Upper lobe of left lung (tissue), 6 donors: ENCODE data around the gene F12. TPM values are rescaled to one million over a fixed set of nuclear protein-coding genes. Genes with fewer than 3 reads are reported as not detected.

Source experiments
- ATAC-seq, 2 donors: fragments of 200-7000 bp; cut with Tn5 transposase; one replicate each; pipeline ENCODE4 v1.9.1; 2022; ENCODE audit warnings: mild to moderate bottlenecking in 2 of 2, moderate library complexity in 2 of 2; ENCODE audit not compliant: low FRiP score in 2 of 2
- DNase-seq, 2 donors: peaks; one replicate each; pipeline ENCODE4 v3.0.0-alpha.2; 2019 to 2020
- H3K27ac ChIP-seq, 4 donors: fragments of 200-600 bp; sonication (generic); one replicate each; pipeline ENCODE4 v1.5.1; 2016 to 2019
- H3K27me3 ChIP-seq, 4 donors: fragments of 200-600 bp; sonication (generic); one replicate each; pipeline ENCODE4 v1.5.1; 2017 to 2019
- H3K36me3 ChIP-seq, 4 donors: fragments of 200-600 bp; sonication (generic); one replicate each; pipeline ENCODE4 v1.5.1; 2016 to 2019
- H3K4me1 ChIP-seq, 4 donors: fragments of 200-600 bp; sonication (generic); one replicate each; pipeline ENCODE4 v1.5.1; 2018 to 2019
- H3K4me3 ChIP-seq, 4 donors: fragments of 200-600 bp; sonication (generic); one replicate each; pipeline ENCODE4 v1.5.1; 2017 to 2019; ENCODE audit warnings: mild to moderate bottlenecking in 2 of 4, moderate library complexity in 1 of 4
- H3K9me3 ChIP-seq, 4 donors: fragments of 200-600 bp; sonication (generic); one replicate each; pipeline ENCODE4 v1.5.1; 2018 to 2019
- EP300 ChIP-seq, 4 donors: sonication (generic); formaldehyde crosslinking; IDR thresholded peaks; one replicate each; pipeline ENCODE4 v1.5.1; 2017; ENCODE audit warnings: antibody characterized with exemption in 4 of 4, control low read depth in 2 of 4
- POLR2A ChIP-seq, 4 donors: fragments of 450-650 bp; IDR thresholded peaks; one replicate each; pipeline ENCODE4 v1.5.1; 2016 to 2017; ENCODE audit warnings: antibody characterized with exemption in 4 of 4, mild to moderate bottlenecking in 2 of 4
- POLR2AphosphoS5 ChIP-seq, 2 donors: sonication (generic); formaldehyde crosslinking; IDR thresholded peaks; one replicate each; pipeline ENCODE4 v1.5.1; 2017; ENCODE audit warnings: antibody characterized with exemption in 2 of 2
- WGBS, 2 donors: methylation state at CpG; one replicate each; pipeline ENCODE4 v1.1.5; 2017 to 2018; 5-methylcytosine and 5-hydroxymethylcytosine counted together
- total RNA-seq, 6 donors: library from RNA; depleted of rRNA in 4 of 6; stranded (reverse); fragments of >200 nt in 4 of 6; gene quantifications; one replicate each; pipeline versions ENCODE4 v1.1.0 to v1.2.1, GENCODE V29; 2016 to 2021
- TF ChIP-seq, protein P1 (sequence below), 6 experiments: fragments of 450-650 bp in 4 of 6; fragments of 200-600 bp in 2 of 6; sonication (generic) in 2 of 6; IDR thresholded peaks; one replicate each; pipeline ENCODE4 v1.5.1; 2016 to 2019; ENCODE audit warnings: antibody characterized with exemption in 6 of 6
- donor health status: DM: no; HTN: no; CAD: no; lungs with moderate emphysema.
- donor health status: DM: no; HTN: yes; CAD: no; lungs with severe emphysema.

The F12 gene
- total RNA-seq, 6 donors from 2014 or later, result 0.91 to 7.8 (median 2.1) TPM; not detected in 1

DNA sequence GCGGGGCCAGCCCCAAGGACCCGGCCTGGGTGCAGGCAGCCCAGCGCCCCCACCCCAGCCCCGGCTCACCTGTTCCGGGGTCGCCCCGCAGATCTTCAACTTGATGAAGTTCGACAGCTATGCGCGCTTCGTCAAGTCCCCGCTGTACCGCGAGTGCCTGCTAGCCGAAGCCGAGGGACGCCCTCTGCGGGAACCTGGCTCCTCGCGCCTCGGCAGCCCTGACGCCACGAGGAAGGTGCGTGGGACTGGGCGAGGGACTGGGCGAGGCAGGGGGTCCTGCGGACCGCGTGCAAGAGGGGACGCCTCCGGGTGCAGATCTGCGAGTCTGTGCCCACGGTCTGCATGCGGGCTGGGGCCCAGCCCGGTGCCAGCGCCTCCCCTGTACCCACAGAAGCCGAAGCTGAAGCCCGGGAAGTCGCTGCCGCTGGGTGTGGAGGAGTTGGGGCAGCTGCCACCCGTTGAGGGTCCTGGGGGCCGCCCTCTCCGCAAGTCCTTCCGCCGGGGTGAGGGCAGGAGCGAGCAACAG lies 42.0 kb downstream of the F12 start:
- Histone ChIP-seq H3K4me1 (peaks cover 46 to 69% (median 51%) of the 10 kb centered on the region in 4 donors), H3K4me3 (peak overlapping the region; percentile 38 to 57 (median 52)), H3K36me3 (peaks cover 0 to 14% (median 0%) of the 10 kb centered on the region in 4 donors), H3K27ac (peak overlapping the region; percentile 76 to 95 (median 91)), H3K27me3 (no peaks in the 10 kb centered on the region), H3K9me3 (no peaks in the 10 kb centered on the region)
- no peak for DNase-seq
- WGBS, 2 donors, result 25 to 57% methylated on average over 8 to 46 of the region's 46 CpGs
- TF ChIP-seq, protein P1, sequence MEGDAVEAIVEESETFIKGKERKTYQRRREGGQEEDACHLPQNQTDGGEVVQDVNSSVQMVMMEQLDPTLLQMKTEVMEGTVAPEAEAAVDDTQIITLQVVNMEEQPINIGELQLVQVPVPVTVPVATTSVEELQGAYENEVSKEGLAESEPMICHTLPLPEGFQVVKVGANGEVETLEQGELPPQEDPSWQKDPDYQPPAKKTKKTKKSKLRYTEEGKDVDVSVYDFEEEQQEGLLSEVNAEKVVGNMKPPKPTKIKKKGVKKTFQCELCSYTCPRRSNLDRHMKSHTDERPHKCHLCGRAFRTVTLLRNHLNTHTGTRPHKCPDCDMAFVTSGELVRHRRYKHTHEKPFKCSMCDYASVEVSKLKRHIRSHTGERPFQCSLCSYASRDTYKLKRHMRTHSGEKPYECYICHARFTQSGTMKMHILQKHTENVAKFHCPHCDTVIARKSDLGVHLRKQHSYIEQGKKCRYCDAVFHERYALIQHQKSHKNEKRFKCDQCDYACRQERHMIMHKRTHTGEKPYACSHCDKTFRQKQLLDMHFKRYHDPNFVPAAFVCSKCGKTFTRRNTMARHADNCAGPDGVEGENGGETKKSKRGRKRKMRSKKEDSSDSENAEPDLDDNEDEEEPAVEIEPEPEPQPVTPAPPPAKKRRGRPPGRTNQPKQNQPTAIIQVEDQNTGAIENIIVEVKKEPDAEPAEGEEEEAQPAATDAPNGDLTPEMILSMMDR (IDR thresholded peaks at IDR 0.05), result peak in 1 of 6 experiments; percentile 5
- no peak for TF ChIP-seq POLR2AphosphoS5 (IDR thresholded peaks at IDR 0.05)
- no peak for TF ChIP-seq EP300 (IDR thresholded peaks at IDR 0.05)
- TF ChIP-seq POLR2A (IDR thresholded peaks at IDR 0.05), result no peak
- ATAC-seq, result peak in 1 of 2 donors; percentile 8

- Histone ChIP-seq H3K27ac (peak overlapping the region; percentile 76 to 95 (median 91)), H3K9me3 (no peaks in the 10 kb centered on the region), H3K4me3 (peak overlapping the region; percentile 38 to 57 (median 52)), H3K4me1 (peaks cover 40 to 69% (median 51%) of the 10 kb centered on the region in 4 donors), H3K27me3 (no peaks in the 10 kb centered on the region), H3K36me3 (peaks cover 0 to 14% (median 0%) of the 10 kb centered on the region in 4 donors)
- DNase-seq (peak; percentile 90 to 91), ATAC-seq (peak; percentile 87 to 88)
- TF ChIP-seq POLR2A (IDR thresholded peaks at IDR 0.05), result peak in 1 of 4 donors; percentile 36
- TF ChIP-seq EP300 (IDR thresholded peaks at IDR 0.05), result no peak
- TF ChIP-seq, protein P1 (IDR thresholded peaks at IDR 0.05), result peak in 1 of 6 experiments; percentile 4
- TF ChIP-seq POLR2AphosphoS5 (IDR thresholded peaks at IDR 0.05), result peak; percentile 28 to 45
- WGBS, 2 donors, result 38 to 41% methylated on average over 27 to 36 of the region's 36 CpGs
Measured at GRCh38 chr5:177366528-177367322, 42.6 kb downstream of the F12 start.

GRCh38 chr5:177365845-177366527 lies 43.4 kb downstream of the F12 start:
- 79 to 91% methylated on average over 5 to 14 of the region's 14 CpGs for WGBS, 2 donors
- Histone ChIP-seq H3K9me3 (no peaks in the 10 kb centered on the region), H3K27ac (peak overlapping the region; percentile 76 to 95 (median 91)), H3K36me3 (peaks cover 0 to 14% (median 0%) of the 10 kb centered on the region in 4 donors), H3K4me3 (no peak overlapping the region), H3K4me1 (peaks cover 32 to 66% (median 46%) of the 10 kb centered on the region in 4 donors), H3K27me3 (no peaks in the 10 kb centered on the region)
- no peak for TF ChIP-seq POLR2AphosphoS5 (IDR thresholded peaks at IDR 0.05)
- no peak for TF ChIP-seq EP300 (IDR thresholded peaks at IDR 0.05)
- TF ChIP-seq POLR2A (IDR thresholded peaks at IDR 0.05), result no peak
- TF ChIP-seq, protein P1 (IDR thresholded peaks at IDR 0.05), result no peak
- ATAC-seq (no peak), DNase-seq (peak in 1 of 2 donors; percentile 63)

GRCh38 chr5:177364159-177364962 lies 45.0 kb downstream of the F12 start:
- H3K9me3 ChIP-seq, result no peaks in the 10 kb centered on the region
- ATAC-seq (no peak), DNase-seq (no peak)
- no peak overlapping the region for H3K27ac ChIP-seq
- no peak for TF ChIP-seq EP300 (IDR thresholded peaks at IDR 0.05)
- no peak for TF ChIP-seq POLR2AphosphoS5 (IDR thresholded peaks at IDR 0.05)
- no peak for TF ChIP-seq POLR2A (IDR thresholded peaks at IDR 0.05)
- TF ChIP-seq, protein P1 (IDR thresholded peaks at IDR 0.05), result no peak
- no peaks in the 10 kb centered on the region for H3K27me3 ChIP-seq
- H3K4me3 ChIP-seq, result no peak overlapping the region
- peaks cover 0 to 14% (median 0%) of the 10 kb centered on the region in 4 donors for H3K36me3 ChIP-seq
- H3K4me1 ChIP-seq, result peaks cover 27 to 56% (median 43%) of the 10 kb centered on the region in 4 donors
- 80 to 82% methylated on average over 11 of the region's 11 CpGs for WGBS, 2 donors
